T-helper 9 cell (primary cell): ENCODE results near the gene SH3TC1.
A peak's percentile ranks its signal among the peaks of the same experiment; 100 is the strongest.

Source experiments
- DNase-seq: peaks from one replicate; pipeline ENCODE4 v3.0.0-alpha.2; 2020

Gene SH3TC1

GRCh38 chr4:8217246-8217511, 18.1 kb downstream of the SH3TC1 start:
- no peak for DNase-seq

GRCh38 chr4:8217871-8218270, 18.8 kb downstream of the SH3TC1 start:
- no peak for DNase-seq

DNA sequence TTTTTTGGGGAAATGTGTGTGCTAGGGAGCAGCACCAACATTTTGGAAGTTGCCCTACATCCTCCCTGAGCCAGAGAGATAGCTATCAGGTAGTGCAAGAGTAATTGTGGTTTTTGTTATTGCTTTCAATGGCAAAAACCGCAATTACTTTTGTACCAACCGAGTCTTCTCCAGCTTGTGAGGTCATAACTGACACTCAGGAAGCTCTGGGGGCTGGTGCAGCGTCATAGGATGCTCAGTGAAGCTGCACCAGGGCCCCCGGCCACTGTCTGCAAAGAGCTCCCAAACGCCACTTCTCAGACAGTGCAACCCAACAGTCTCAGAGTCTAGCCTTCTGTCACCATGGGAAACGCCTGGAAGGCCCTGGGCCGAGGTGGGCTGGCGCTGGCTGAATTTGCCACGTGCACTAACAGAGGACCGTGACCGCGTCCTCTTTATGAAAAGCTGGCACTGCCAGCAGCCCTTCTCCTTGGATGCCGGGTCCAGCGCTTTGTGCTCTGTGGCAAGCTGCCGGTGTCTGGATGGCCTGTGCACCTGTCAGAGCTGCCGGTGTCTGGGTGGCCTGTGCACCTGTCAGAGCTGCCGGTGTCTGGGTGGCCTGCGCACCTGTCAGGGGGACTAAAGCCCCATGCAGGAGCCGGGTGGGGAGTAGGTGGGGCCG, 19.4 kb downstream of the SH3TC1 start:
- DNase-seq = no peak

DNA sequence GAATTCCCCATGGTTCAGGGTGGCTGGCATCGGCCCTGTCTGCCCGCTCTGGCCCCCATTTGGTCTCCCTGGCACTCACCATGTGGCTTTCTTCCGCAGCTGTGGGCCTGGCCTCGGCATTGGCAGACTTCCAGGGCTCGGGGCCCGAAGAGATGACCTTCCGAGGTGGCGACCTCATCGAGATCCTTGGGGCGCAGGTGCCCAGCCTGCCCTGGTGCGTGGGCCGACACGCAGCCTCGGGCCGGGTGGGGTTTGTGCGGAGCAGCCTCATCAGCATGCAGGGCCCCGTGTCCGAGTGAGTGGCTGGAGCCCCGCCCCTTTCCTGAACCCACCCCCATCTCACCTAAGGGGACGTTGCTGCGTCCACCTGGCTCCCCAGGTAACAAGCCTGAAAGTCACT, 20.1 kb downstream of the SH3TC1 start:
- no peak for DNase-seq

- DNase-seq = no peak
Measured at GRCh38 chr4:8220661-8221450, 21.8 kb downstream of the SH3TC1 start.

DNA sequence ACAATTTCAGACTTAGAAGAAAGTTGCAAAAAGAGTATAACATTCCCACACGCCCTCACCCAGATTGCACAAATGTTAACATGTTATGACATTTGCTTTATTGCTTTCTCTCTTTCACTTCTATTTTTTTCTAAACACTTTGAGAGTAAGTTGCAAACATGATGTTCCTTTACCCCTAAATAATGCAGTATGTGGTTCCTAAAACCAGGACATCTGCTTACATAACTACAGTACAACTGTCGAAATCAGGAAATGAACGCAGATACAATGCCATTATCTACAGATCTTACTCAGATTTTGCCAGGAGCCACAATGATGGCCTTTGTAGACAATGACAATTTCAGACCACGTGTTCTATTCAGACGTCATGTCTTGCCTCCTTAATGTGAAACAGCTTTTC, 22.4 kb downstream of the SH3TC1 start:
- DNase-seq = no peak

DNA sequence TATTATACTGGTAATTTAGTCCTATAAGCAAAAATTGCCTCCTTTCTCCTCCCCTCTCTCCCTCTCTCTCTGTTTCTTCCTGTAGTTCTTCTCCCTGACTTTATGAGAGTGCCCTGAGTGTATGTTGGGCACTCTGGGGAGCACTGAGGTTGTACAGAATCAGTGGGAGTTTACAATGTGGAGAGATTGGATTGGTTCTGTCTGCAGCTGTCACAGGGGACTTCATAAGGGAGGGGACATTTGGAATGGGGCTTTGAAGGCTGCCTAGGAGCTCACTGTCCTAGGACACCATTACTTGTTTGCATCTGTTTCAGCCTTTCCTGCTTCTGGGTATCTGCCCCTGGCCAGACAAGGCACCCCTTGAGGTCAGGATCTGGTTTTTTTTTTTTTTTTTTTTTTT, 22.9 kb downstream of the SH3TC1 start:
- DNase-seq = no peak

- DNase-seq = no peak
Measured at GRCh38 chr4:8222609-8223388, 23.7 kb downstream of the SH3TC1 start.

- DNase-seq = no peak
Measured at GRCh38 chr4:8224267-8224974, 25.3 kb downstream of the SH3TC1 start.

GRCh38 chr4:8224975-8225625, 26.0 kb downstream of the SH3TC1 start:
- DNase-seq = no peak

- DNase-seq = no peak
Measured at GRCh38 chr4:8225706-8226443, 26.8 kb downstream of the SH3TC1 start.

DNA sequence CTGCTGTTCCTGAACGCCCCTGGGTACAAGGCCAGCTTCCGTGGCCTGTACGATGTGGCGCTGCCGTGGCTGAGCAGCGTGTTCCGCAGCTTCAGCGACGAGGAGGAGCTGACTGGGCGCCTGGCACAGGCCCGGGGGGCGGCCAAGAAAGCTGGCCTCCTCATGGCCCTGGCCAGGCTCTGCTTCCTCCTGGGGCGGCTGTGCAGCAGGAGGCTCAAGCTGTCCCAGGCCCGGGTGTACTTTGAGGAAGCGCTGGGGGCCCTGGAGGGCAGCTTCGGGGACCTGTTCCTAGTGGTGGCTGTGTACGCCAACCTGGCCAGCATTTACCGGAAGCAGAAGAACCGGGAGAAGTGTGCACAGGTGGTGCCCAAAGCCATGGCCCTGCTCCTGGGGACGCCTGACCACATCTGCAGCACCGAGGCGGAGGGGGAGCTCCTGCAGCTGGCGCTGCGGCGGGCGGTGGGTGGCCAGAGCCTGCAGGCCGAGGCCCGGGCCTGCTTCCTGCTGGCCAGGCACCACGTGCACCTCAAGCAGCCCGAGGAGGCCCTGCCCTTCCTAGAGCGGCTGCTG, 28.2 kb downstream of the SH3TC1 start:
- DNase-seq = no peak

DNA sequence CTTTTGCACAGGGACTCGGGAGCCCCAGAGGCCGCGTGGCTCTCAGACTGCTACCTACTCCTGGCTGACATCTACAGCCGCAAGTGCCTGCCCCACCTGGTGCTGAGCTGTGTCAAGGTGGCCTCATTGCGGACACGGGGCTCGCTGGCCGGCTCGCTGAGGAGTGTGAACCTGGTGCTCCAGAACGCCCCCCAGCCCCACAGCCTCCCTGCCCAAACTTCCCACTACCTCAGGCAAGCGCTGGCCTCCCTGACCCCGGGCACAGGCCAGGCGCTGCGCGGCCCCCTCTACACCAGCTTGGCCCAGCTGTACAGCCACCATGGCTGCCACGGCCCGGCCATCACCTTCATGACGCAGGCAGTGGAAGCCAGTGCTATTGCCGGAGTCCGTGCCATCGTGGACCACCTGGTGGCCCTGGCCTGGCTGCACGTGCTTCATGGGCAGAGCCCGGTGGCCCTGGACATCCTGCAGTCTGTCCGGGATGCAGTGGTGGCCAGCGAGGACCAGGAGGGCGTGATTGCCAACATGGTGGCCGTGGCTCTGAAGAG, 28.8 kb downstream of the SH3TC1 start:
- DNase-seq = no peak

- DNase-seq = peak; percentile 55
Measured at GRCh38 chr4:8228319-8229250, 29.5 kb downstream of the SH3TC1 start.

DNA sequence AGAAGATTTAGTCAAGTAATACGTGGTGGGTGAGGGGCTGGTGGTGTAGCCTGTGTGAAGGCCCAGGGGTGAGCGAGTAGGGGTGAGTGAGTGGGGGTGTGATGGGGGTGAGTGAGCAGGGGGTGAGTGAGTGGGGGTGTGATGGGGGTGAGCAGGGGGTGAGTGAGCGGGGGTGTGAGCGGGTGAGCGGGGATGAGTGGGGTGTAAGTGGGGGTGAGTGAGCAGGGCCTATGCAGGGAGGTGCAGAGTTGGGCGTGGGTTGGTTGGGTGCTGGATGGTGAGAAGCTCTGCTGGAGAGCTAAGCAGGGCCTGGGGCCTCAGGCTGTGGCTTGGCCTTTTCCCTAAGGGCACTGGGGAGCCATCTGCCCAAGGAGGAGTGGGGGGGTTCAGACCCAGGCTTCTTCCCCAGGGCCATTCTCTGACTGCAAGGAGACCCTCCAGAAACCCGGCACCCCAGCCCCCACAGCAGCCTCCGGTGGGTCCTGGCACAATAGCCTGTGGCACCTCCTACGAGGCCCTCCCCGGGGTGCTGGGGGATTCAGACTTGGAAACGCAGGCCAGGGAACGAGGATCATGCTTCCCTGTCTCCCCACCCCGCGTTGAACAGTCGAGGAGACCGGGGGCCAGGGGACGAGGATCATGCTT, 30.4 kb downstream of the SH3TC1 start:
- DNase-seq = no peak

DNA sequence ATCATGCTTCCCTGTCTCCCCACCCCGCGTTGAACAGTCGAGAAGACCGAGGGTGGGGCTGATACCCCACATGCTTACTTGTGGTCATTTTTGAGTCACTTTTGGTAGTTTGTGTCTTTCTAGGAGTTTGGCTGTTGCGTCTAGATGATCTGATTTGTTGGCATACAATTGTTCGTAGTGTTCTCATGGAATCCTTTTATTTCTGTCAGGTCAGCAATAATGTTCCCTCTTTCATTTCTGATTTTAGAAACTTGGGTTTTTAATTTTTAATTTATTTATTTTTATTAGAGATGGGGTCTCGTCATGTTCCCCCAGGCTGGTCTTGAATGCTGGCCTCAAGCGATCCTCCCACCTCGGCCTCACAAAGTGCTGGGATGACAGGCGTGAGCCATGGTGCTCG, 30.9 kb downstream of the SH3TC1 start:
- no peak for DNase-seq

DNA sequence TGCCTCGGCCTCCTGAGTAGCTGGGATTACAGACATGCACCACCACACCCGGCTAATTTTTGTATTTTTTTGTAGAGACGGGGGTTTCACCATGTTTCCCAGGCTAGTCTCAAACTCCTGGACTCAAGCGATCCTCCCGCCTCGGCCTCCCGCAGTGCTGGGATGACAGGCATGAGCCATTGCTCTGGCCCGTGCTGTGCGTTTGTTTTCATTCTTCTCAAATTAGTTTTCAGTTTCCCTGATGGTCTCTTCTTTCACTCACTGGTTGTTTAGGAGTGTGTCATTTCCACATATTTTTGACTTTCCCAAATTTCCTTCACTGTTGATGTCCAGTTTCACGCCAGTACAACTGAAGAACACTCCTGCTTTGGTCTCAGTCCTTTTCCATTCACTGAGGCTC, 31.8 kb downstream of the SH3TC1 start:
- DNase-seq = no peak

DNA sequence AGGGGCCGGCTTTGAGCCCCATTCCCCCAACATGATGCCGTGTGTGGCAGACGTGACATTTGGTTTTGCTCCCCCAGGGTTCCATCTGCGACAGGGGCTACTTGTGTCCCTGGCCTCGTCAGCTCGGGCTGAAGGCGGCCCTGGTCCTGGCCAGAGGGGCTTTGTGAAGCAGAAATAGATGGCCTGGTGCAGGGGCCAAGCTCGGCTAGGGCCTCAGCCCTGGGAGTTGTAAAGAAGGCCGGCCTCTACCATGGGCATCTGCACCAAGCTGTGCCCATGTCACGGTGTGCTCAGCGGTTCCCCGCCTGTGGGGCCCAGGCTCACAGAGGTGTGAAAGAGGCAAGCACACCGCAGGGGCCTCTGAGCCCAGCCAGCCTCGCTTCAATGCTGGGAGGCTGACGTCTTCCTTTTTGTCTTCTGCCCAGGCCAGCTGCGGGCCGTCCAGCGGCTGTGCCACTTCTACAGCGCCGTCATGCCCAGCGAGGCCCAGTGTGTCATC, 32.5 kb downstream of the SH3TC1 start:
- DNase-seq = no peak

DNA sequence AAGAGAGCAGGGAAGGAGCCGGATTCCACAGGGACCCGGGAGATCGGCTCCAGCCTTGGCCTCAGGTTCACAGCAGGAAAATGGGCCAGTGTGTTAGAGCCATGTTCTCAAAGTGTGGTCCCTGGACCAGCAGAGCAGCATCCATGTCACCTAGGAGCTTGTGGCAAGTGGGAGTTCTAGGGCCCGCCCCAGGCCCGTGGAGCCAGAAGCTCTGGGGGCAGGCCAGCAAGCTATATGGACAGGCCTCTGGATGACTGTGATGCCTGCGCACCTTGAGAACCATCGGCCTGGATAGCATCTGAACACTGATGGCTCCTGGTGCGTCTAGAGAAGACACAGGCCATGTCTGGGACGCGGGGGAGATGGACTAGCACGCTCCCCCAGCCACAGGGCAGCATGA, 33.7 kb downstream of the SH3TC1 start:
- DNase-seq = no peak
